K562 (cell line): Measurements from ENCODE around the gene UGT2B15. TPM values are rescaled to one million over a fixed set of nuclear protein-coding genes. Genes with fewer than 3 reads are reported as not detected.

Source experiments
- ATAC-seq: fragments of 200-7000 bp; cut with Tn5 transposase; 3 replicates; pipeline ENCODE4 v1.9.1; 2020; ENCODE audit warnings: moderate library complexity
- BruUV-seq: library from RNA; stranded (reverse); fragments of 400-500 nt; replicated peaks from 2 replicates; lab custom pipeline; 2021; lab: Mats Ljungman, UMichigan
- CTCF ChIA-PET: fragments of 300-600 bp; formaldehyde crosslinking; extraction: SDS; loops from one replicate; lab custom pipeline; 2021; ENCODE audit warnings: low intra/inter-chr PET ratio; lab: Yijun Ruan, JAX
- POLR2A ChIA-PET: fragments of 300-600, 350-650 bp; sonication (Branson Sonifier 250); formaldehyde crosslinking; extraction: SDS; loops from one replicate; lab custom pipeline; 2021; ENCODE audit warnings: antibody characterized with exemption, inconsistent platforms; lab: Yijun Ruan, JAX
- DNase-seq, 4 experiments: peaks; one replicate each; pipeline versions ENCODE4 v3.0.0 to v3.0.0-alpha.2; 2011 to 2018; ENCODE audit warnings: low spot score in 3 of 4, mixed read lengths in 3 of 4; ENCODE audit errors: extremely low read depth in 1 of 4
- FAIRE-seq: peaks from 2 replicates; lab custom pipeline; 2011; peaks lifted over from hg19 to GRCh38; lab: Jason Lieb, UNC
- H2AFZ ChIP-seq: 2 replicates; pipeline ENCODE4 v1.6.0; 2011; ENCODE audit warnings: low read depth, low read length, control low read depth, inconsistent platforms
- H3K27ac ChIP-seq: fragments of 200-600 bp; 3 replicates; pipeline ENCODE4 v1.8.0; 2011; ENCODE audit warnings: low read depth, mild to moderate bottlenecking, control low read depth, inconsistent platforms, low read length, moderate library complexity, mixed read lengths; ENCODE audit errors: extremely low read depth
- H3K27me3 ChIP-seq, 2 experiments: fragments of 300-600 bp in 1 of 2; 2 replicates in 1 of 2; 3 replicates in 1 of 2; pipeline versions ENCODE4 v1.6.0 to v1.8.0; 2011; ENCODE audit warnings: inconsistent platforms in 2 of 2, low read length in 2 of 2, mild to moderate bottlenecking in 1 of 2, mixed read lengths in 1 of 2, moderate library complexity in 1 of 2; ENCODE audit not compliant: control insufficient read depth in 2 of 2, insufficient read depth in 2 of 2
- H3K36me3 ChIP-seq: fragments of 300-600 bp; 3 replicates; pipeline ENCODE4 v1.8.0; 2011; ENCODE audit warnings: mild to moderate bottlenecking, low read length, inconsistent platforms; ENCODE audit not compliant: control insufficient read depth, insufficient read depth
- H3K4me1 ChIP-seq, 2 experiments: fragments of 200-600 bp in 1 of 2; replicated peaks in 1 of 2; 2 replicates in 1 of 2; 3 replicates in 1 of 2; pipeline versions ENCODE4 v1.5.1 to v1.8.0; 2011; ENCODE audit warnings: inconsistent platforms in 2 of 2, low read length in 2 of 2, mild to moderate bottlenecking in 1 of 2, mixed read lengths in 1 of 2, moderate library complexity in 1 of 2; ENCODE audit not compliant: control insufficient read depth in 2 of 2, insufficient read depth in 2 of 2
- H3K4me2 ChIP-seq: 2 replicates; pipeline ENCODE4 v1.6.1; 2011; ENCODE audit warnings: low read length, control low read depth, inconsistent platforms, mixed read lengths; ENCODE audit not compliant: insufficient read depth
- H3K4me3 ChIP-seq: fragments of 200-600 bp; sonication (generic), shearing (Covaris generic); 2 replicates; pipeline ENCODE4 v1.5.1; 2016; ENCODE audit warnings: control low read depth, inconsistent platforms
- H3K79me2 ChIP-seq: fragments of 200-600 bp; 3 replicates; pipeline ENCODE4 v1.8.0; 2011; ENCODE audit warnings: low read length, inconsistent platforms; ENCODE audit not compliant: control insufficient read depth, insufficient read depth
- H3K9ac ChIP-seq, 2 experiments: 2 replicates each; pipeline versions ENCODE4 v1.6.0 to v1.6.1; 2011; ENCODE audit warnings: low read depth in 2 of 2, low read length in 2 of 2, control low read depth in 1 of 2, inconsistent platforms in 1 of 2, mild to moderate bottlenecking in 1 of 2, mixed read lengths in 1 of 2; ENCODE audit not compliant: insufficient read depth in 1 of 2
- H3K9me1 ChIP-seq: one replicate; pipeline ENCODE4 v1.6.0; 2011; ENCODE audit warnings: inconsistent platforms, mild to moderate bottlenecking, low read length, moderate library complexity; ENCODE audit not compliant: control insufficient read depth, insufficient read depth
- H3K9me3 ChIP-seq: replicated peaks from 2 replicates; pipeline ENCODE4 v1.5.1; 2011; ENCODE audit warnings: low read depth, low read length, inconsistent platforms; ENCODE audit not compliant: control insufficient read depth, insufficient read depth
- H4K20me1 ChIP-seq: replicated peaks from 2 replicates; pipeline ENCODE4 v1.6.1; 2011; ENCODE audit warnings: low read length, inconsistent platforms, mixed read lengths; ENCODE audit not compliant: control insufficient read depth, insufficient read depth
- CBX2 ChIP-seq: fragments of 200-600 bp; sonication (generic); IDR thresholded peaks from one replicate; pipeline ENCODE4 v1.6.1; 2012; ENCODE audit warnings: mild to moderate bottlenecking, low read length, inconsistent platforms; ENCODE audit not compliant: insufficient read depth, poor library complexity, severe bottlenecking
- CREM ChIP-seq: IDR thresholded peaks from 2 replicates; pipeline ENCODE4 v1.6.1; 2014; ENCODE audit warnings: antibody characterized with exemption, low read depth
- ESRRB ChIP-seq: fragments of 250-450 bp; sonication (Bioruptor Pico); IDR thresholded peaks from 2 replicates; pipeline ENCODE4 v1.5.0; 2020; ENCODE audit warnings: mild to moderate bottlenecking, moderate library complexity, borderline replicate concordance
- HDAC3 ChIP-seq: fragments of 450-650 bp; IDR thresholded peaks from 2 replicates; pipeline ENCODE4 v1.6.1; 2018; ENCODE audit warnings: borderline replicate concordance, mild to moderate bottlenecking, moderate library complexity; ENCODE audit not compliant: partially characterized antibody
- HLTF ChIP-seq: fragments of 450-650 bp; IDR thresholded peaks from 2 replicates; pipeline ENCODE4 v1.6.1; 2016
- ID3 ChIP-seq, 2 experiments: fragments of 250-450 bp in 1 of 2; fragments of 450-650 bp in 1 of 2; sonication (Bioruptor Pico) in 1 of 2; IDR thresholded peaks; 2 replicates each; pipeline versions ENCODE4 v1.6.1 to v1.8.0; 2016 to 2021; ENCODE audit warnings: mild to moderate bottlenecking in 2 of 2, moderate library complexity in 2 of 2, missing compliant biosample characterization in 1 of 2, missing genetic modification characterization in 1 of 2
- MEF2A ChIP-seq: IDR thresholded peaks from 2 replicates; pipeline ENCODE4 v1.6.1; 2011; ENCODE audit warnings: low read depth, mild to moderate bottlenecking, low read length, moderate library complexity; ENCODE audit not compliant: control insufficient read depth
- MTA1 ChIP-seq: fragments of 450-650 bp; IDR thresholded peaks from 2 replicates; pipeline ENCODE4 v1.6.1; 2017; ENCODE audit warnings: borderline replicate concordance
- NBN ChIP-seq: fragments of 450-650 bp; IDR thresholded peaks from 2 replicates; pipeline ENCODE4 v1.6.1; 2016; ENCODE audit warnings: low read depth, mild to moderate bottlenecking
- NONO ChIP-seq, 2 experiments: fragments of 200-400 bp in 1 of 2; fragments of 450-650 bp in 1 of 2; formaldehyde crosslinking in 1 of 2; IDR thresholded peaks; 2 replicates each; pipeline ENCODE4 v1.6.1; 2017; ENCODE audit warnings: low read depth in 2 of 2, mild to moderate bottlenecking in 2 of 2, moderate library complexity in 2 of 2, low read length in 1 of 2
- NR3C1 ChIP-seq: sonication (generic); formaldehyde crosslinking; IDR thresholded peaks from 2 replicates; pipeline ENCODE4 v1.8.1; 2022; ENCODE audit warnings: missing genetic modification reagents
- POLR3A ChIP-seq: IDR thresholded peaks from 2 replicates; pipeline ENCODE4 v1.6.1; 2011; ENCODE audit warnings: borderline replicate concordance, mild to moderate bottlenecking, moderate library complexity; ENCODE audit not compliant: insufficient read length, insufficient read depth; ENCODE audit errors: extremely low read depth
- TRIM24 ChIP-seq, 2 experiments: fragments of 450-650 bp; IDR thresholded peaks; 2 replicates each; pipeline ENCODE4 v1.6.1; 2016
- USF1 ChIP-seq: sonication (generic); formaldehyde crosslinking; IDR thresholded peaks from 2 replicates; pipeline ENCODE4 v1.9.0; 2022; ENCODE audit warnings: mild to moderate bottlenecking, missing genetic modification reagents
- USF2 ChIP-seq: sonication (generic); formaldehyde crosslinking; IDR thresholded peaks from 2 replicates; pipeline ENCODE4 v1.5.0; 2020; ENCODE audit warnings: missing genetic modification reagents
- XRCC3 ChIP-seq: fragments of 450-650 bp; IDR thresholded peaks from 2 replicates; pipeline ENCODE4 v1.6.1; 2017; ENCODE audit warnings: mild to moderate bottlenecking, moderate library complexity
- ZFX ChIP-seq: sonication (generic); formaldehyde crosslinking; IDR thresholded peaks from 2 replicates; pipeline ENCODE4 v1.8.0; 2022; ENCODE audit warnings: mild to moderate bottlenecking, missing genetic modification reagents, moderate library complexity
- ZNF174 ChIP-seq: fragments of 250-450 bp; sonication (Bioruptor Pico); IDR thresholded peaks from 2 replicates; pipeline ENCODE4 v1.4.0; 2020; ENCODE audit warnings: mild to moderate bottlenecking
- WGBS: fragments of 100-300 bp; shearing (Covaris generic); methylation state at CpG from one replicate; pipeline ENCODE4 v1.1.6; 2016; ENCODE audit warnings: low coverage, mixed read lengths; ENCODE audit not compliant: insufficient coverage; ENCODE audit errors: missing lambda C conversion rate; 5-methylcytosine and 5-hydroxymethylcytosine counted together
- in situ Hi-C: fragments of 300-500 bp; cut with MboI; formaldehyde crosslinking; loops from 4 replicates; pipeline ENCODE4 v1.15.0; 2018; ENCODE audit warnings: inconsistent platforms, mixed read lengths
- intact Hi-C: fragments of 100-400 bp; cut with micrococcal nuclease; formaldehyde crosslinking; loops from 2 replicates; pipeline ENCODE4 v1.14.2; 2022
- polyA plus RNA-seq, 8 experiments: library from polyadenylated mRNA; depleted of rRNA in 4 of 8; stranded (reverse) in 5 of 8; unstranded in 3 of 8; fragments of >200 nt; fragmentation: Nextera tagmentation in 2 of 8; fragmentation: Illumina TruSeq in 1 of 8; extraction: Ambion mirVana in 2 of 8; extraction: Trizol in 1 of 8; gene quantifications; 2 replicates each; pipeline versions ENCODE4 v1.2.1 to v1.2.3, GENCODE V29; 2011 to 2014; ENCODE audit warnings: inconsistent platforms in 1 of 8, missing spikeins in 1 of 8
- total RNA-seq, 7 experiments: library from RNA; depleted of rRNA in 6 of 7; stranded (reverse); fragments of >200 nt in 6 of 7; fragmentation: Illumina TruSeq in 2 of 7; extraction: Trizol in 2 of 7; gene quantifications; 2 replicates each; pipeline versions ENCODE4 v1.2.1 to v1.2.3, GENCODE V29; 2011 to 2021; ENCODE audit warnings: low replicate concordance in 1 of 7
- TF ChIP-seq, protein P1 (sequence below), 2 experiments: fragments of 450-650 bp in 1 of 2; IDR thresholded peaks; 2 replicates each; pipeline ENCODE4 v1.6.1; 2011 to 2017; ENCODE audit warnings: low read depth in 2 of 2, antibody characterized with exemption in 1 of 2, borderline replicate concordance in 1 of 2, low read length in 1 of 2, mild to moderate bottlenecking in 1 of 2, mixed read lengths in 1 of 2; ENCODE audit not compliant: control insufficient read depth in 1 of 2

UGT2B15 gene
- total and polyA plus RNA-seq, 9 of the 15 experiments (the other 6 are each of a cell fraction or from before 2014, with no cell fraction given) = 0.06 to 0.16 (median 0.10) TPM; not detected in 6

- DNase-seq (no peak), FAIRE-seq (no peak), ATAC-seq (no peak)
- no peak overlapping the region for H3K27ac ChIP-seq
- H3K4me2 ChIP-seq = no peak overlapping the region
- H3K9me3 ChIP-seq = no peaks in the 10 kb centered on the region
- whole genome bisulfite sequencing = 0% methylated on average over 3 of the region's 3 CpGs
- H4K20me1 ChIP-seq = no peaks in the 10 kb centered on the region
- CTCF ChIA-PET = no interaction called here
- H3K4me3 ChIP-seq = no peak overlapping the region
- H3K27me3 ChIP-seq = no peaks in the 10 kb centered on the region
- no peak overlapping the region for H3K9ac ChIP-seq
- H3K36me3 ChIP-seq = no peaks in the 10 kb centered on the region
- H2AFZ ChIP-seq = no peak overlapping the region
- BruUV-seq = no TSS peak
- in situ Hi-C loops = no loop called here
- POLR2A ChIA-PET = no interaction called here
- no peaks in the 10 kb centered on the region for H3K4me1 ChIP-seq
- TF ChIP-seq ZNF174 (no peak), NBN (no peak), ESRRB (CRISPR knock-in tag) (no peak), ID3 (CRISPR knock-in tag; IDR thresholded peaks at IDR 0.05) (no peak), ID3 (tag; IDR thresholded peaks at IDR 0.05) (no peak), CREM (no peak), CBX2 (no peak), USF1 (CRISPR knock-in tag) (no peak), XRCC3 (no peak), HDAC3 (no peak), HLTF (no peak), NR3C1 (CRISPR knock-in tag) (no peak), NONO (IDR thresholded peaks at IDR 0.05; ENCODE audit: low read depth in 2 of 2, low read length in 1 of 2) (no peak), MEF2A (no peak), MTA1 (no peak), USF2 (CRISPR knock-in tag) (no peak), ZFX (no peak), TRIM24 (IDR thresholded peaks at IDR 0.05) (no peak), POLR3A (no peak)
- TF ChIP-seq, protein P1, sequence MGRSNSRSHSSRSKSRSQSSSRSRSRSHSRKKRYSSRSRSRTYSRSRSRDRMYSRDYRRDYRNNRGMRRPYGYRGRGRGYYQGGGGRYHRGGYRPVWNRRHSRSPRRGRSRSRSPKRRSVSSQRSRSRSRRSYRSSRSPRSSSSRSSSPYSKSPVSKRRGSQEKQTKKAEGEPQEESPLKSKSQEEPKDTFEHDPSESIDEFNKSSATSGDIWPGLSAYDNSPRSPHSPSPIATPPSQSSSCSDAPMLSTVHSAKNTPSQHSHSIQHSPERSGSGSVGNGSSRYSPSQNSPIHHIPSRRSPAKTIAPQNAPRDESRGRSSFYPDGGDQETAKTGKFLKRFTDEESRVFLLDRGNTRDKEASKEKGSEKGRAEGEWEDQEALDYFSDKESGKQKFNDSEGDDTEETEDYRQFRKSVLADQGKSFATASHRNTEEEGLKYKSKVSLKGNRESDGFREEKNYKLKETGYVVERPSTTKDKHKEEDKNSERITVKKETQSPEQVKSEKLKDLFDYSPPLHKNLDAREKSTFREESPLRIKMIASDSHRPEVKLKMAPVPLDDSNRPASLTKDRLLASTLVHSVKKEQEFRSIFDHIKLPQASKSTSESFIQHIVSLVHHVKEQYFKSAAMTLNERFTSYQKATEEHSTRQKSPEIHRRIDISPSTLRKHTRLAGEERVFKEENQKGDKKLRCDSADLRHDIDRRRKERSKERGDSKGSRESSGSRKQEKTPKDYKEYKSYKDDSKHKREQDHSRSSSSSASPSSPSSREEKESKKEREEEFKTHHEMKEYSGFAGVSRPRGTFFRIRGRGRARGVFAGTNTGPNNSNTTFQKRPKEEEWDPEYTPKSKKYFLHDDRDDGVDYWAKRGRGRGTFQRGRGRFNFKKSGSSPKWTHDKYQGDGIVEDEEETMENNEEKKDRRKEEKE (IDR thresholded peaks at IDR 0.05; ENCODE audit: borderline replicate concordance in 1 of 2, control insufficient read depth in 1 of 2, low read depth in 2 of 2, low read length in 1 of 2) = no peak
- H3K9me1 ChIP-seq = no peaks in the 10 kb centered on the region
- intact Hi-C loops = no loop called here
- H3K79me2 ChIP-seq = no peaks in the 10 kb centered on the region
Measured at GRCh38 chr4:68700152-68700551, 29.7 kb upstream of the UGT2B15 start.
